Loucy (cell line): ENCODE results near the gene LYPD5.

ENCODE experiments used
- EZH2phosphoT487 ChIP-seq: fragments of 200-600 bp; IDR thresholded peaks from 2 replicates; pipeline ENCODE4 v1.6.1; 2018; ENCODE audit warnings: antibody characterized with exemption, mild to moderate bottlenecking, moderate library complexity, borderline replicate concordance
- TF ChIP-seq, protein P1 (sequence below): fragments of 200-600 bp; sonication (generic); conservative IDR thresholded peaks from 2 replicates; pipeline ENCODE4 v1.5.1; 2014; ENCODE audit warnings: mild to moderate bottlenecking, antibody characterized with exemption, low read length

DNA sequence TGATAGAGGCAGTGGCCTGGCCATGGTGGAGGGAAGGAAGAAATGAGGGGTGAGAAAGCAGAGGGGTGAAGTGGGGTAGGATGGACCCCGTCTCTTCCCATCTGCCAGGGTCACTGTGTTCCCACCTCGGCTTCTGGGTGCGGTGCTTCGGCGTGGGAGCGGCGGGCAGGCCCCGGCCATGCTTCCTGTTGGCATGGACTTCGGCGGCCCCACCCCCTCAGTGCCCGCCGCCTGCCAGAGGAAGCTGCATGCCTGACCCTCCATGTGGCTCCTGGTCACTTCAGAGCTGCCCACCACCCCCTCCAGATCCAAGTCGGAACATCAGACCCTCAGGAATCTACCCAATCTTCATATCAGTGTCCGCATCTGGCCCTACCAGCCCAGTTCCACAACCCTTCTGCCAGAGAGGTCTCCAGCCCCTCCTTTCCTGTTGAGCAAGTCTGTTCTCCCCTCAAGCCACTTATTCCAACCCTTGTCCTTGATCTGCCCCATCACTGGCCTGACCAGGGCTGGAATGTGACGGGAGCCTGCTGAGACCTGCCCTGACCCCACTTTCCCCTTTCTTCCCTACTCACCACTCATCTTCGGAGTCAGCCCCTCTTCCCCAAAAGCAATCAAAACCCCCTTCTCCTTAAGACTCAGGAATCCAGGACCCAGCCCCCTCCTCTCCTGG lies 23.0 kb downstream of the LYPD5 start:
- TF ChIP-seq, protein P1, sequence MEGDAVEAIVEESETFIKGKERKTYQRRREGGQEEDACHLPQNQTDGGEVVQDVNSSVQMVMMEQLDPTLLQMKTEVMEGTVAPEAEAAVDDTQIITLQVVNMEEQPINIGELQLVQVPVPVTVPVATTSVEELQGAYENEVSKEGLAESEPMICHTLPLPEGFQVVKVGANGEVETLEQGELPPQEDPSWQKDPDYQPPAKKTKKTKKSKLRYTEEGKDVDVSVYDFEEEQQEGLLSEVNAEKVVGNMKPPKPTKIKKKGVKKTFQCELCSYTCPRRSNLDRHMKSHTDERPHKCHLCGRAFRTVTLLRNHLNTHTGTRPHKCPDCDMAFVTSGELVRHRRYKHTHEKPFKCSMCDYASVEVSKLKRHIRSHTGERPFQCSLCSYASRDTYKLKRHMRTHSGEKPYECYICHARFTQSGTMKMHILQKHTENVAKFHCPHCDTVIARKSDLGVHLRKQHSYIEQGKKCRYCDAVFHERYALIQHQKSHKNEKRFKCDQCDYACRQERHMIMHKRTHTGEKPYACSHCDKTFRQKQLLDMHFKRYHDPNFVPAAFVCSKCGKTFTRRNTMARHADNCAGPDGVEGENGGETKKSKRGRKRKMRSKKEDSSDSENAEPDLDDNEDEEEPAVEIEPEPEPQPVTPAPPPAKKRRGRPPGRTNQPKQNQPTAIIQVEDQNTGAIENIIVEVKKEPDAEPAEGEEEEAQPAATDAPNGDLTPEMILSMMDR, result no peak
- TF ChIP-seq EZH2phosphoT487, result no peak
